HG03135 (cell line): ENCODE results near the gene ZNHIT2.

Source experiments
- ATAC-seq: cut with Tn5 transposase; IDR thresholded peaks from one replicate; pipeline ENCODE4 v1.9.1; 2021; ENCODE audit warnings: mild to moderate bottlenecking, moderate library complexity; ENCODE audit not compliant: unreplicated experiment

Gene ZNHIT2

GRCh38 chr11:65078151-65078550 is 39.4 kb downstream of the ZNHIT2 start:
- no peak for ATAC-seq

GRCh38 chr11:65077451-65077850 is 40.0 kb downstream of the ZNHIT2 start:
- ATAC-seq: no peak

GRCh38 chr11:65072631-65072966 is 44.9 kb downstream of the ZNHIT2 start:
- ATAC-seq: no peak

GRCh38 chr11:65071907-65072630 is 45.4 kb downstream of the ZNHIT2 start:
- no peak for ATAC-seq

- ATAC-seq: no peak
These were observed 48.3 kb downstream of the ZNHIT2 start for GRCh38 chr11:65069217-65069616.

- ATAC-seq: no peak
These were observed 50.1 kb downstream of the ZNHIT2 start for GRCh38 chr11:65067446-65067845.

- ATAC-seq: no peak
These were observed 50.7 kb downstream of the ZNHIT2 start for GRCh38 chr11:65066805-65067291.
